Astrocyte (in vitro differentiated cells and primary cell): ENCODE measurements around the gene SETD2. TPM values are rescaled to one million over a fixed set of nuclear protein-coding genes. Genes with fewer than 3 reads are reported as not detected.

ENCODE experiments used
- DNase-seq: peaks from one replicate; pipeline ENCODE4 v3.0.0-alpha.2; 2010; ENCODE audit warnings: low read depth
- FAIRE-seq: peaks from 2 replicates; lab custom pipeline; 2011; peaks lifted over from hg19 to GRCh38; lab: Jason Lieb, UNC
- H2AFZ ChIP-seq: 2 replicates; pipeline ENCODE4 v1.6.0; 2012; ENCODE audit warnings: low read depth, low read length, inconsistent platforms
- H3K27ac ChIP-seq: 2 replicates; pipeline ENCODE4 v1.5.1; 2011; ENCODE audit warnings: low read depth, low read length, inconsistent platforms
- H3K27me3 ChIP-seq: 2 replicates; pipeline ENCODE4 v1.6.0; 2011; ENCODE audit warnings: low read length, inconsistent platforms; ENCODE audit not compliant: insufficient read depth
- H3K36me3 ChIP-seq: 2 replicates; pipeline ENCODE4 v1.5.1; 2011; ENCODE audit warnings: low read length, inconsistent platforms; ENCODE audit not compliant: insufficient read depth
- H3K4me1 ChIP-seq: 2 replicates; pipeline ENCODE4 v1.5.1; 2011; ENCODE audit warnings: low read length, inconsistent platforms; ENCODE audit not compliant: insufficient read depth
- H3K4me2 ChIP-seq: 2 replicates; pipeline ENCODE4 v1.6.0; 2012; ENCODE audit warnings: low read length, inconsistent platforms
- H3K4me3 ChIP-seq: 2 replicates; pipeline ENCODE4 v1.5.1; 2011; ENCODE audit warnings: low read depth, mild to moderate bottlenecking, low read length, inconsistent platforms; ENCODE audit not compliant: insufficient read depth
- H3K79me2 ChIP-seq: 2 replicates; pipeline ENCODE4 v1.6.0; 2012; ENCODE audit warnings: mild to moderate bottlenecking, low read length, inconsistent platforms; ENCODE audit not compliant: insufficient read depth
- H3K9ac ChIP-seq: 2 replicates; pipeline ENCODE4 v1.6.0; 2012; ENCODE audit warnings: mild to moderate bottlenecking, low read length, inconsistent platforms
- H3K9me3 ChIP-seq: 2 replicates; pipeline ENCODE4 v1.5.1; 2012; ENCODE audit warnings: low read depth, mild to moderate bottlenecking, low read length, inconsistent platforms; ENCODE audit not compliant: insufficient read depth
- H4K20me1 ChIP-seq: 2 replicates; pipeline ENCODE4 v1.6.0; 2012; ENCODE audit warnings: low read length, inconsistent platforms; ENCODE audit not compliant: insufficient read depth
- H3K27ac Mint-ChIP-seq: one replicate; pipeline ENCODE4 v1.8.0; 2021; ENCODE audit warnings: mild to moderate bottlenecking, mixed read lengths; ENCODE audit not compliant: unreplicated experiment
- H3K27me3 Mint-ChIP-seq: one replicate; pipeline ENCODE4 v1.8.0; 2021; ENCODE audit warnings: low read depth, mixed read lengths; ENCODE audit not compliant: unreplicated experiment
- H3K36me3 Mint-ChIP-seq: one replicate; pipeline ENCODE4 v1.8.0; 2021; ENCODE audit warnings: low read depth, mixed read lengths; ENCODE audit not compliant: unreplicated experiment
- H3K4me1 Mint-ChIP-seq: one replicate; pipeline ENCODE4 v1.8.0; 2021; ENCODE audit warnings: low read depth, mixed read lengths; ENCODE audit not compliant: unreplicated experiment
- H3K4me3 Mint-ChIP-seq: one replicate; pipeline ENCODE4 v1.8.0; 2021; ENCODE audit warnings: mild to moderate bottlenecking, moderate library complexity, mixed read lengths; ENCODE audit not compliant: unreplicated experiment
- H3K9me3 Mint-ChIP-seq: one replicate; pipeline ENCODE4 v1.8.0; 2021; ENCODE audit warnings: mild to moderate bottlenecking, mixed read lengths; ENCODE audit not compliant: unreplicated experiment
- EZH2 ChIP-seq: IDR thresholded peaks from 2 replicates; pipeline ENCODE4 v1.6.1; 2012; ENCODE audit warnings: mild to moderate bottlenecking, low read length, inconsistent platforms; ENCODE audit not compliant: insufficient read depth
- total RNA-seq: library from RNA; stranded (reverse); gene quantifications from 2 replicates; pipeline ENCODE4 v1.2.1, GENCODE V29; 2021
- TF ChIP-seq, protein P1 (sequence below): IDR thresholded peaks from 2 replicates; pipeline ENCODE4 v1.5.1; 2011; ENCODE audit warnings: low read depth, mild to moderate bottlenecking, inconsistent platforms, low read length, moderate library complexity; ENCODE audit not compliant: insufficient read depth

SETD2 gene
- total RNA-seq, 1 donor from 2014 or later: 46.5 TPM

DNA sequence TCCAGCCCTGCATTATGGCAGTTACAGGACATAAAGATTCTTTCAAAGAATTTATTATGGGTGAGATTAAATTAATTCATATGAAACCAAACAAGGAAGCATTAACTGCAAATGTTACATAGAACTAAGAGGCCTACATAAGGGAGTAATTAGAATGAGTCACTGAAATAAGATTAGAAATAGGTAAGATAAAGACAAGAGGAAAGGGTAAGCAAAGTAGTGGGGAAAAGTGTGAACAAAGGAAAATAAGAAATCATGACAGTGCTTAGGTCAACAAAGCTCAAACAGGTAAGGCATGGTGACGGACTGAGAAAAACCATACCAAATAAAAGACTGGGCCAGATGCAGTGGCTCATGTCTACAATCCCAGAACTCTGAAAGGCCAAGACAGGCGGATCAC, 74.3 kb downstream of the SETD2 start:
- Histone ChIP-seq H3K36me3 (peaks cover 24% of the 10 kb centered on the region), H3K4me1 (no peaks in the 10 kb centered on the region), H3K79me2 (peaks cover 65% of the 10 kb centered on the region), H2AFZ (no peak overlapping the region), H3K9ac (no peak overlapping the region), H3K4me3 (no peak overlapping the region), H3K27me3 (no peaks in the 10 kb centered on the region), H3K27ac (no peak overlapping the region), H3K9me3 (no peaks in the 10 kb centered on the region), H4K20me1 (peaks cover 24% of the 10 kb centered on the region), H3K4me2 (no peak overlapping the region)
- H3K36me3 Mint-ChIP-seq: peaks cover 17% of the 10 kb centered on the region
- no peak overlapping the region for H3K4me3 Mint-ChIP-seq
- H3K9me3 Mint-ChIP-seq: no peaks in the 10 kb centered on the region
- no peaks in the 10 kb centered on the region for H3K27me3 Mint-ChIP-seq
- DNase-seq: no peak
- FAIRE-seq: no peak
- no peak overlapping the region for H3K27ac Mint-ChIP-seq
- H3K4me1 Mint-ChIP-seq: peaks cover 2% of the 10 kb centered on the region
- TF ChIP-seq EZH2: no peak
- TF ChIP-seq, protein P1, sequence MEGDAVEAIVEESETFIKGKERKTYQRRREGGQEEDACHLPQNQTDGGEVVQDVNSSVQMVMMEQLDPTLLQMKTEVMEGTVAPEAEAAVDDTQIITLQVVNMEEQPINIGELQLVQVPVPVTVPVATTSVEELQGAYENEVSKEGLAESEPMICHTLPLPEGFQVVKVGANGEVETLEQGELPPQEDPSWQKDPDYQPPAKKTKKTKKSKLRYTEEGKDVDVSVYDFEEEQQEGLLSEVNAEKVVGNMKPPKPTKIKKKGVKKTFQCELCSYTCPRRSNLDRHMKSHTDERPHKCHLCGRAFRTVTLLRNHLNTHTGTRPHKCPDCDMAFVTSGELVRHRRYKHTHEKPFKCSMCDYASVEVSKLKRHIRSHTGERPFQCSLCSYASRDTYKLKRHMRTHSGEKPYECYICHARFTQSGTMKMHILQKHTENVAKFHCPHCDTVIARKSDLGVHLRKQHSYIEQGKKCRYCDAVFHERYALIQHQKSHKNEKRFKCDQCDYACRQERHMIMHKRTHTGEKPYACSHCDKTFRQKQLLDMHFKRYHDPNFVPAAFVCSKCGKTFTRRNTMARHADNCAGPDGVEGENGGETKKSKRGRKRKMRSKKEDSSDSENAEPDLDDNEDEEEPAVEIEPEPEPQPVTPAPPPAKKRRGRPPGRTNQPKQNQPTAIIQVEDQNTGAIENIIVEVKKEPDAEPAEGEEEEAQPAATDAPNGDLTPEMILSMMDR: no peak

DNA sequence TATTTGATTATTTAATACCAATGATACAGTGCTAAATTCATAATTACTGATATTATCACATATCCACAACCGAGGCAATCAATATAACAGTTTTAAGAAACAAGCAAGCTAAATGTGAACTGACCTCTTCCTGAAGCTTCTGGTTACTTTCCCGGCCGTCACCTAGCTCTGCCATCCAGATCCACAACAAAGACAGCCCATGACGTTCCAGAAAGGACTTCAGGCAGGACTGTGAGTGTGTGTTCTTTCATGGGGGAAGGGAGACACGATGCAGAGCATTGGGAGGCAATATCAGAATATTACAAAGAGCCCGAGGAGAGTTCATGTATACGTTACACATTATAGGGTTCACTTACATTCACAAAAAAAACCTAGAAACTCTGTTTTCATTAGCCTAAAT, 77.8 kb downstream of the SETD2 start:
- Mint-ChIP-seq H3K4me3 (no peak overlapping the region), H3K27ac (no peak overlapping the region), H3K4me1 (peaks cover 5% of the 10 kb centered on the region), H3K9me3 (no peaks in the 10 kb centered on the region), H3K36me3 (peaks cover 24% of the 10 kb centered on the region), H3K27me3 (no peaks in the 10 kb centered on the region)
- Histone ChIP-seq H3K79me2 (peaks cover 59% of the 10 kb centered on the region), H4K20me1 (peaks cover 41% of the 10 kb centered on the region), H3K4me2 (no peak overlapping the region), H3K27ac (no peak overlapping the region), H3K9ac (no peak overlapping the region), H3K9me3 (no peaks in the 10 kb centered on the region), H2AFZ (no peak overlapping the region), H3K36me3 (peaks cover 36% of the 10 kb centered on the region), H3K4me3 (no peak overlapping the region), H3K4me1 (no peaks in the 10 kb centered on the region), H3K27me3 (no peaks in the 10 kb centered on the region)
- TF ChIP-seq, protein P1: no peak
- TF ChIP-seq EZH2: no peak
- DNase-seq (no peak), FAIRE-seq (no peak)

DNA sequence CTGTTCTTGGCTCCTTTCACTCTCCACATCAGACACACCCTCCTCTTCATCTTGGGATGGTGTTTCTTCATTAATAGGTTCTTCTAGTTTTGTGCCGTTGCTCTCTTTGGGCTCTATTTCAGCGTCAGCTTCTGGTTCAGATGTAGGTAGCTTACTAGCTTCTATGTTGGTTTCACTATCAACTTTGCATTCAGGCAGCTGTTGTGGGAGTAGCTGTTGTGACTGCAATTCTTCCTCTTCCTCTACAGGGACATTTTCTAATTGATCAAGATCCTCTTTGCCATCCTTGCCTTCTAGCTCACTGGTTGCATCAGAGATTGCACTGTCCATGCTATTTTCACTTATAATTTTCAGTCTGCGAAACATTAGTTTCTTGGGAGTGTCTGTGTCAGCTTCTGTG, 80.1 kb downstream of the SETD2 start:
- FAIRE-seq: no peak

More for the DNA sequence above, 80.1 kb downstream of the SETD2 start:
- Histone ChIP-seq H3K27ac (no peak overlapping the region), H3K9ac (no peak overlapping the region), H4K20me1 (peaks cover 46% of the 10 kb centered on the region), H3K36me3 (peaks cover 41% of the 10 kb centered on the region), H3K4me1 (no peaks in the 10 kb centered on the region), H3K4me2 (no peak overlapping the region), H3K4me3 (no peak overlapping the region), H3K79me2 (peaks cover 56% of the 10 kb centered on the region), H2AFZ (no peak overlapping the region), H3K27me3 (no peaks in the 10 kb centered on the region), H3K9me3 (no peaks in the 10 kb centered on the region)
- Mint-ChIP-seq H3K27me3 (no peaks in the 10 kb centered on the region), H3K36me3 (peaks cover 21% of the 10 kb centered on the region), H3K9me3 (no peaks in the 10 kb centered on the region), H3K27ac (no peak overlapping the region), H3K4me3 (no peak overlapping the region), H3K4me1 (peaks cover 5% of the 10 kb centered on the region)
- TF ChIP-seq, protein P1: no peak
- no peak for TF ChIP-seq EZH2
- DNase-seq: no peak
